WERI-Rb-1 (cell line): ENCODE results near the gene TBL1X.
"Not testable (repeated sequence)": the region's sequence is repeated elsewhere in the genome, so short reads cannot be mapped to it uniquely, and the experiment has no call there.

Source experiments
- DNase-seq: peaks from one replicate; pipeline ENCODE4 v3.0.0-alpha.2; 2020
- H3K27ac ChIP-seq: fragments of 250-450 bp; sonication (Bioruptor Pico); 2 replicates; pipeline ENCODE4 v1.5.1; 2020; ENCODE audit warnings: mild to moderate bottlenecking, moderate library complexity
- H3K27me3 ChIP-seq: fragments of 250-450 bp; sonication (Bioruptor Pico); 2 replicates; pipeline ENCODE4 v1.5.1; 2021; ENCODE audit warnings: mild to moderate bottlenecking, low read depth, moderate library complexity; ENCODE audit not compliant: insufficient read depth, severe bottlenecking
- H3K36me3 ChIP-seq: fragments of 250-450 bp; sonication (Bioruptor Pico); 2 replicates; pipeline ENCODE4 v1.5.1; 2020; ENCODE audit warnings: mild to moderate bottlenecking, moderate library complexity
- H3K4me3 ChIP-seq: 2 replicates; pipeline ENCODE4 v1.5.1; 2011; ENCODE audit warnings: low read depth, mild to moderate bottlenecking, control low read depth, low read length
- H3K9me3 ChIP-seq: fragments of 250-450 bp; sonication (Bioruptor Pico); 2 replicates; pipeline ENCODE4 v1.5.1; 2021; ENCODE audit warnings: mild to moderate bottlenecking, moderate library complexity; ENCODE audit not compliant: severe bottlenecking
- TF ChIP-seq, protein P1 (sequence below): IDR thresholded peaks from 2 replicates; pipeline ENCODE4 v1.5.1; 2011; ENCODE audit warnings: low read depth, mild to moderate bottlenecking, control low read depth, inconsistent platforms, low read length

TBL1X gene

DNA sequence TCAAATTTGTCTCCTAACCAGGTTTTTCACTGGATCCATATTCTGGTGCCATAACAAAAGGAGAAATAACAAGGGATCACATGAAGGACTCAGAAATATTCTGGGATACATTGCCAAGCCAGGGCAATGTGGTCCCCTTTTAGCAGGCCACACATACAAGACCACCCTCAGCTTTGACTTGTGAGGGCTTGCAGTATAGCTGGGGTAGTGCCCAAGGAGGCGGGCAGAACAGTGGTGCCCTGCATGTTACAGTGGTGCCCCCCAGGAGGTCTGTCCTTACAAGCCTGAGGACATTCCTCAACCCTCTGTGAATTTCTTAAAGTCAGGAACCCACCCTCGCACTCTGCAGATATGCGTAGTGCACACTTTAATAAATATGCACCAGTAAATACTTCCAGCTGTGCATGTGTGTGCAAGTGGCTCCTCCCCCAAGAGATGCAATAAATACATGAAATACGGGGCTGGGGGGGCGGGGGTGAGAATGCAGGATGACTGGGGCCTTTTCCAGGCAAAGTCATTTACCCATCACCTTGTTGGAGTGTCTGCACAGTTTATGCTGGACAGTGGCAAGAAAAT lies 34.4 kb upstream of the TBL1X start:
- H3K9me3 ChIP-seq = peaks cover 4% of the 10 kb centered on the region
- H3K27ac ChIP-seq = no peak overlapping the region
- H3K36me3 ChIP-seq = no peaks in the 10 kb centered on the region
- H3K4me3 ChIP-seq = no peak overlapping the region
- no peak for DNase-seq
- TF ChIP-seq, protein P1, sequence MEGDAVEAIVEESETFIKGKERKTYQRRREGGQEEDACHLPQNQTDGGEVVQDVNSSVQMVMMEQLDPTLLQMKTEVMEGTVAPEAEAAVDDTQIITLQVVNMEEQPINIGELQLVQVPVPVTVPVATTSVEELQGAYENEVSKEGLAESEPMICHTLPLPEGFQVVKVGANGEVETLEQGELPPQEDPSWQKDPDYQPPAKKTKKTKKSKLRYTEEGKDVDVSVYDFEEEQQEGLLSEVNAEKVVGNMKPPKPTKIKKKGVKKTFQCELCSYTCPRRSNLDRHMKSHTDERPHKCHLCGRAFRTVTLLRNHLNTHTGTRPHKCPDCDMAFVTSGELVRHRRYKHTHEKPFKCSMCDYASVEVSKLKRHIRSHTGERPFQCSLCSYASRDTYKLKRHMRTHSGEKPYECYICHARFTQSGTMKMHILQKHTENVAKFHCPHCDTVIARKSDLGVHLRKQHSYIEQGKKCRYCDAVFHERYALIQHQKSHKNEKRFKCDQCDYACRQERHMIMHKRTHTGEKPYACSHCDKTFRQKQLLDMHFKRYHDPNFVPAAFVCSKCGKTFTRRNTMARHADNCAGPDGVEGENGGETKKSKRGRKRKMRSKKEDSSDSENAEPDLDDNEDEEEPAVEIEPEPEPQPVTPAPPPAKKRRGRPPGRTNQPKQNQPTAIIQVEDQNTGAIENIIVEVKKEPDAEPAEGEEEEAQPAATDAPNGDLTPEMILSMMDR = no peak
- H3K27me3 ChIP-seq = no peaks in the 10 kb centered on the region

DNA sequence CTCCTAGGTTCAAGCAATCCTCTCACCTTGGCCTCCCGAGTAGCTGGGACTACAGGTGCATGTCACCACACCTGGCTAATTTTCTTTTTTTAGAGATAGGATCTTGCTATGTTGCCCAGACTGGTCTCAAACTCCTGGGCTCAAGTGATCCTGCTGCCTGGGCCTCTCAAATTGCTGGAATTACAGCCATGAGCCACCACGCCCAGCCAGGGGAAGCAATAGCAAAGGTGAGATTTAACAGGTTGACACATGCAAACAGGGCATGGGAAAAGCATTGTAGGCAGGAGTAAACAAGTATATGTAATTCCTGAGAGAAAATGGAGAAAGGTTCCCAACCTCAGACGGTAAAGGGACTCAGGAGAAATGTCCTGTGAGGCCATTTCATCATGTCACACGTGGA lies 33.6 kb upstream of the TBL1X start:
- no peaks in the 10 kb centered on the region for H3K36me3 ChIP-seq
- H3K9me3 ChIP-seq = peaks cover 4% of the 10 kb centered on the region
- TF ChIP-seq, protein P1 = no peak

GRCh38 chrX:9433596-9433995 lies 31.3 kb upstream of the TBL1X start:
- Histone ChIP-seq H3K27ac (no peak overlapping the region), H3K27me3 (no peaks in the 10 kb centered on the region), H3K36me3 (no peaks in the 10 kb centered on the region), H3K9me3 (no peaks in the 10 kb centered on the region), H3K4me3 (no peak overlapping the region)
- TF ChIP-seq, protein P1 = no peak
- no peak for DNase-seq

More for the DNA sequence above, 33.6 kb upstream of the TBL1X start:
- no peak for DNase-seq
- H3K27ac ChIP-seq = no peak overlapping the region
- no peak overlapping the region for H3K4me3 ChIP-seq
- no peaks in the 10 kb centered on the region for H3K27me3 ChIP-seq

DNA sequence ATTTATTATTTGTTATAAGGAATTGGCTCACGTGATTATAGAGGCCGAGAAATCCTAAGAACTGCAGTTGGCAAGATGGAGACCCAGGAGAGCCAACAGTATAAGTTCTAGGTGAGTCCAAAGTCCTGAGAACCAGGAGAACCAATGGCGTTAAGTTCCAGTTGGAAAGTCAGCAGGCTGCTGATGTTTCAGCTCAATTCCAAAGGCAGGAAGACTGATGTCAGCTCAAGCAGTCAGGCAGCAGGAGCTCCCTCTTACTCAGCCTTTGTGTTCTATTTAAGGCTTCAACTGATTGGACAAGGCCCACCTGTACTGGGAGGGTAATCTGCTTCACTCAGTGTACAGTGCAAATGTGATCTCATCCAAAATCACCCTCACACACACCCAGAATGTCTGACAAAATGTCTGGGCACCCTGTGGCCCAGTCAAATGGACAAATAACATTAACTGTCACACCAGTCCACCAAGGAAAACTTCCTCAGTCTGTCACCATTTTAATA lies 30.8 kb upstream of the TBL1X start:
- H3K9me3 ChIP-seq = no peaks in the 10 kb centered on the region
- TF ChIP-seq, protein P1 = no peak
- no peaks in the 10 kb centered on the region for H3K27me3 ChIP-seq
- no peak for DNase-seq
- H3K4me3 ChIP-seq = no peak overlapping the region
- no peak overlapping the region for H3K27ac ChIP-seq
- no peaks in the 10 kb centered on the region for H3K36me3 ChIP-seq

DNA sequence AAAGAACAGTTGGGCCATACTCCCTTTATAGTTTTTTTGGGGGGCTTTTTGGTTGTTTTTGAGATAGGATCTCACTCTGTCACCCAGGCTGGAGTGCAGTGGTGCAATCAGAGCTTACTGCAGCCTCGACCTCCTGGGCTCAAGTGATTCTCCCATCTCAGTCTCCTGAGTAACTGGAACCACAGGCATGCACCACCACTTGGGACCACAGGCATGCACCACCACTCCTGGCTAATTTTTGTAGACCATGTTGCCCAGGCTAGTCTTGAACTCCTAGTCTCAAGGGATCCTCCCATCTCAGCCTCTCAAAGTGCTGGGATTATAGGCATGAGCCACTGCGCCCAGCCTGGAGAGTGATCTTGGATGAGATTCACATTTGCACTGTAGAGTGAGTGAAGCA lies 29.8 kb upstream of the TBL1X start:
- H3K9me3 ChIP-seq, H3K27me3 ChIP-seq, DNase-seq, H3K36me3 ChIP-seq, H3K27ac ChIP-seq, H3K4me3 ChIP-seq: not testable (repeated sequence)

- Histone ChIP-seq H3K36me3 (no peaks in the 10 kb centered on the region), H3K9me3 (no peaks in the 10 kb centered on the region), H3K4me3 (no peak overlapping the region), H3K27me3 (no peaks in the 10 kb centered on the region), H3K27ac (no peak overlapping the region)
- DNase-seq = no peak
- TF ChIP-seq, protein P1 = no peak
Observed at GRCh38 chrX:9436812-9437211, 28.0 kb upstream of the TBL1X start.
